ENCODE measurements around the gene TSPEAR.

DNA sequence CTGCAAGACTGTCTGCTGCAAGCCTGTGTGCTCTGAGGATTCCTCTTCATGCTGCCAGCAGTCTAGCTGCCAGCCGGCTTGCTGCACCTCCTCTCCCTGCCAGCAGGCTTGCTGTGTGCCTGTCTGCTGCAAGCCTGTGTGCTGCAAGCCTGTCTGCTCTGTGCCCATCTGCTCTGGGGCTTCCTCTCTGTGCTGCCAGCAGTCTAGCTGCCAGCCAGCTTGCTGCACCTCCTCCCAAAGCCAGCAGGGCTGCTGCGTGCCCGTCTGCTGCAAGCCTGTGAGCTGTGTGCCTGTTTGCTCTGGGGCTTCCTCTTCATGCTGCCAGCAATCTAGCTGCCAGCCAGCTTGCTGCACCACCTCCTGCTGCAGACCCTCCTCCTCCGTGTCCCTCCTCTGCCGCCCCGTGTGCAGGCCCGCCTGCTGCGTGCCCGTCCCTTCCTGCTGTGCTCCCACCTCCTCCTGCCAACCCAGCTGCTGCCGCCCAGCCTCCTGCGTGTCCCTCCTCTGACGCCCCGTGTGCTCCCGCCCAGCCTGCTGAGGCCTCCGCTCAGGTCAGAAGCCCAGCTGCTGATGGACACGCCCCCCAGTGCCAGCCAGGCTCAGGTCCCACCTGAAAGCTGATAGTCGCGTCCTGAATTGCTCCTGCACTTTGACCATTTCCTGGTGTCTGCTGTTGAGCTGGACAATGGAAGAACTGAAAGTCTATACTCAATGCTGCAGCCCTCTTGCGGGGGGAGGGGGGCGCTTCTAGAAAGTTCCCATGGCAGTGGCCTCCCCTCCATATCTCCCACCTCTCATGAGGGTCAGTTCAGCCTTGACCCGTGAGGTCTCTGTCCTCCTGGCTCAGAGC, 136.7 kb downstream of the TSPEAR start:
- TF ChIP-seq, protein P1, sequence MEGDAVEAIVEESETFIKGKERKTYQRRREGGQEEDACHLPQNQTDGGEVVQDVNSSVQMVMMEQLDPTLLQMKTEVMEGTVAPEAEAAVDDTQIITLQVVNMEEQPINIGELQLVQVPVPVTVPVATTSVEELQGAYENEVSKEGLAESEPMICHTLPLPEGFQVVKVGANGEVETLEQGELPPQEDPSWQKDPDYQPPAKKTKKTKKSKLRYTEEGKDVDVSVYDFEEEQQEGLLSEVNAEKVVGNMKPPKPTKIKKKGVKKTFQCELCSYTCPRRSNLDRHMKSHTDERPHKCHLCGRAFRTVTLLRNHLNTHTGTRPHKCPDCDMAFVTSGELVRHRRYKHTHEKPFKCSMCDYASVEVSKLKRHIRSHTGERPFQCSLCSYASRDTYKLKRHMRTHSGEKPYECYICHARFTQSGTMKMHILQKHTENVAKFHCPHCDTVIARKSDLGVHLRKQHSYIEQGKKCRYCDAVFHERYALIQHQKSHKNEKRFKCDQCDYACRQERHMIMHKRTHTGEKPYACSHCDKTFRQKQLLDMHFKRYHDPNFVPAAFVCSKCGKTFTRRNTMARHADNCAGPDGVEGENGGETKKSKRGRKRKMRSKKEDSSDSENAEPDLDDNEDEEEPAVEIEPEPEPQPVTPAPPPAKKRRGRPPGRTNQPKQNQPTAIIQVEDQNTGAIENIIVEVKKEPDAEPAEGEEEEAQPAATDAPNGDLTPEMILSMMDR (conservative IDR thresholded peaks at IDR 0.05; ENCODE audit: low read length), result no peak
- TF ChIP-seq EZH2phosphoT487 (IDR thresholded peaks at IDR 0.05; ENCODE audit: borderline replicate concordance, low read depth, low read length), result no peak

All from OCI-LY7 (cell line).